Vagina (tissue), 2 donors: ENCODE data around the gene ESR1. TPM values are rescaled to one million over a fixed set of nuclear protein-coding genes. Genes with fewer than 3 reads are reported as not detected.

Source experiments
- DNase-seq, 2 donors: peaks; one replicate each; pipeline ENCODE4 v3.0.0-alpha.2; 2017; ENCODE audit errors: extremely low spot score in 2 of 2
- H3K27ac ChIP-seq: fragments of 200-600 bp; sonication (generic); one replicate; pipeline ENCODE4 v1.5.1; 2019
- H3K27me3 ChIP-seq: fragments of 200-600 bp; sonication (generic); one replicate; pipeline ENCODE4 v1.5.1; 2019
- H3K36me3 ChIP-seq, 2 donors: fragments of 200-600 bp; sonication (generic); one replicate each; pipeline ENCODE4 v1.5.1; 2017 to 2019
- H3K4me1 ChIP-seq: fragments of 200-600 bp; sonication (generic); one replicate; pipeline ENCODE4 v1.5.1; 2019
- H3K4me3 ChIP-seq, 2 donors: fragments of 200-600 bp; sonication (generic); 1 replicate in 1 of 2; 2 replicates in 1 of 2; pipeline ENCODE4 v1.5.1; 2016 to 2019
- H3K9me3 ChIP-seq: fragments of 200-600 bp; sonication (generic); one replicate; pipeline ENCODE4 v1.5.1; 2019
- CTCF ChIP-seq, 3 experiments: fragments of 450-650 bp in 2 of 3; fragments of 200-600 bp in 1 of 3; sonication (generic) in 1 of 3; IDR thresholded peaks; one replicate each; pipeline ENCODE4 v1.5.1; 2017 to 2019; ENCODE audit warnings: antibody characterized with exemption in 3 of 3, mild to moderate bottlenecking in 2 of 3, moderate library complexity in 2 of 3
- POLR2A ChIP-seq, 2 donors: fragments of 450-650 bp; IDR thresholded peaks; one replicate each; pipeline ENCODE4 v1.6.1; 2017; ENCODE audit warnings: antibody characterized with exemption in 2 of 2, mild to moderate bottlenecking in 2 of 2, moderate library complexity in 2 of 2
- POLR2AphosphoS5 ChIP-seq, 2 donors: sonication (generic); formaldehyde crosslinking; IDR thresholded peaks; one replicate each; pipeline ENCODE4 v1.9.0; 2017; ENCODE audit warnings: antibody characterized with exemption in 2 of 2, mild to moderate bottlenecking in 2 of 2, low read depth in 1 of 2; ENCODE audit not compliant: insufficient read depth in 1 of 2
- intact Hi-C: fragments of 100-400 bp; cut with DNase I; formaldehyde crosslinking; loops from one replicate; pipeline ENCODE4 v1.15.1; 2023
- total RNA-seq: library from RNA; depleted of rRNA; stranded (reverse); fragments of >200 nt; gene quantifications from one replicate; pipeline ENCODE4 v1.2.3, GENCODE V29; 2016

The ESR1 gene
- total RNA-seq, 1 donor from 2014 or later = 50.3 TPM

DNA sequence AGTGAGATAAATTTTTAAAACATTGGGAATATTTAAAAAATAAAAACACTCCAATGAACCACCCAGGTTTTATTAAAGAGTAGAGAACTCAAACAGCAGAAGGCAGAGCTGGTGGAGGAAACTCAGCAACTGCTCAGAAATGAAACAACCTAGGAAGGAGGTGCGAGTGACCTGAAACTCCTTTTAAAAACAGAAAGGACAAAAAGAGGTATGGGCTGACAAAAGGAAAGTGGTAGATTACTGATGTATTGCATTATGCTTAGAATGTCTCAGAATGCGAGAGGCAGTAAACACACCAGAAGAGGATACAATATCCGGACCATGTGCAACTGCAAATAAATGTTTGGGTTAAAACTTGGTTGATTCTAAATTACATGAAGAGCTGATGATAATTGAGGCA lies 97.6 kb downstream of the ESR1 start:
- Histone ChIP-seq H3K4me1 (peaks cover 66% of the 10 kb centered on the region), H3K4me3 (no peak overlapping the region), H3K9me3 (no peaks in the 10 kb centered on the region), H3K27me3 (no peaks in the 10 kb centered on the region), H3K36me3 (no peaks in the 10 kb centered on the region), H3K27ac (peak overlapping the region; percentile 10)
- intact Hi-C loops = no loop called here
- TF ChIP-seq CTCF (IDR thresholded peaks at IDR 0.05) = no peak
- no peak for TF ChIP-seq POLR2A (IDR thresholded peaks at IDR 0.05)
- TF ChIP-seq POLR2AphosphoS5 (IDR thresholded peaks at IDR 0.05; ENCODE audit: insufficient read depth in 1 of 2, low read depth in 1 of 2) = no peak
- DNase-seq = no peak

DNA sequence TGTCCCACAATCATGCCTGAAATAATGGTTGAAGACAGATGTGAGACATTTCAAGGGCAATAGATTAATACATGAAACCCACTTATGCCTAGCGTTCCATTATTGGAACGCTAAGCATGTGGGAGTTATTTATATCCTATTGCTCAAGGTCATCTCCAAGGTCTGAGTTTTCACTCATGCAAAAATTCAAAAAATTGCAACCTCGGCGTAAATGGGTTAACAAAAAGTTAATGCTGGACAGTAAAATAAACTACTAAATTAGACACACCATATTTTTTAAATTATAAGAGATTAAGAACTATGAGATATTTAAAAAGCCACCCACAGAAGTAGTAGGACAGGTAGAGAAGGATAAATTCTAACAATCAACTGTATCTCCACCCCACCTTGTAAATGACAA lies 98.4 kb downstream of the ESR1 start:
- Histone ChIP-seq H3K4me1 (peaks cover 61% of the 10 kb centered on the region), H3K36me3 (no peaks in the 10 kb centered on the region), H3K27ac (peak overlapping the region; percentile 10), H3K9me3 (no peaks in the 10 kb centered on the region), H3K4me3 (no peak overlapping the region), H3K27me3 (no peaks in the 10 kb centered on the region)
- TF ChIP-seq POLR2A (IDR thresholded peaks at IDR 0.05) (no peak), POLR2AphosphoS5 (IDR thresholded peaks at IDR 0.05; ENCODE audit: insufficient read depth in 1 of 2, low read depth in 1 of 2) (no peak), CTCF (IDR thresholded peaks at IDR 0.05) (no peak)
- intact Hi-C loops = no loop called here
- no peak for DNase-seq

GRCh38 chr6:151911401-151911800 lies 103.9 kb downstream of the ESR1 start:
- Histone ChIP-seq H3K4me1 (peaks cover 45% of the 10 kb centered on the region), H3K36me3 (no peaks in the 10 kb centered on the region), H3K27ac (no peak overlapping the region), H3K4me3 (no peak overlapping the region), H3K9me3 (no peaks in the 10 kb centered on the region), H3K27me3 (no peaks in the 10 kb centered on the region)
- TF ChIP-seq POLR2A (IDR thresholded peaks at IDR 0.05) (no peak), CTCF (IDR thresholded peaks at IDR 0.05) (no peak), POLR2AphosphoS5 (IDR thresholded peaks at IDR 0.05; ENCODE audit: insufficient read depth in 1 of 2, low read depth in 1 of 2) (peak in 1 of 2 donors; percentile 10)
- intact Hi-C loops = no loop called here
- DNase-seq = no peak

GRCh38 chr6:151914484-151914883 lies 107.0 kb downstream of the ESR1 start:
- TF ChIP-seq CTCF (IDR thresholded peaks at IDR 0.05) (no peak), POLR2A (IDR thresholded peaks at IDR 0.05) (no peak), POLR2AphosphoS5 (IDR thresholded peaks at IDR 0.05; ENCODE audit: insufficient read depth in 1 of 2, low read depth in 1 of 2) (no peak)
- H3K27ac ChIP-seq = peak overlapping the region; percentile 11

DNA sequence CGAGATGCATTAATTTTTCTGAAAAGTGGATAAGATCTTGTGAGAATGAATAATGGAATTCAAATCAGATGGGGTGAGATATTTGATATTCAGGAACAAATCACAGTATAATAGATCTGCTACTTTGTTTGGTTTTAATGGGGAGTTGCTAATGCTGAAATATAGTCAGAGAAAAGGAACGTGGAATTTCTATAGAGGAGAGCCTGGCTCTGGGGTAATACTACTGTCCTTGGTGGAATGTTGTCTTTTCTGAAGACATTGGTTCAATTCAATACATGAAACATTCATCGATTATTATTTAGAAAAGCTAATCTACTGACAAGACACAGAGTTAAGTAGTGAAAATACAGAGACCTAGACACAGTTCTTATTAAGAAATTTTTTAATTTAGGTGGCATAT lies 108.6 kb downstream of the ESR1 start:
- TF ChIP-seq CTCF (IDR thresholded peaks at IDR 0.05) = no peak
- no peak for TF ChIP-seq POLR2AphosphoS5 (IDR thresholded peaks at IDR 0.05; ENCODE audit: insufficient read depth in 1 of 2, low read depth in 1 of 2)
- no peak for TF ChIP-seq POLR2A (IDR thresholded peaks at IDR 0.05)
- intact Hi-C loops = no loop called here
- H3K9me3 ChIP-seq = no peaks in the 10 kb centered on the region
- H3K4me3 ChIP-seq = no peak overlapping the region
- peaks cover 55% of the 10 kb centered on the region for H3K4me1 ChIP-seq
- no peaks in the 10 kb centered on the region for H3K36me3 ChIP-seq
- DNase-seq = no peak
- no peaks in the 10 kb centered on the region for H3K27me3 ChIP-seq
- peak overlapping the region; percentile 78 for H3K27ac ChIP-seq

More at GRCh38 chr6:151914484-151914883, 107.0 kb downstream of the ESR1 start:
- no peaks in the 10 kb centered on the region for H3K27me3 ChIP-seq
- DNase-seq = no peak
- no peaks in the 10 kb centered on the region for H3K9me3 ChIP-seq
- H3K4me3 ChIP-seq = no peak overlapping the region
- no peaks in the 10 kb centered on the region for H3K36me3 ChIP-seq
- peaks cover 65% of the 10 kb centered on the region for H3K4me1 ChIP-seq
- intact Hi-C loops = no loop called here
